GM18517 (cell line): Measurements from ENCODE around the gene CST4.
"Not testable (repeated sequence)": the region's sequence is repeated elsewhere in the genome, so short reads cannot be mapped to it uniquely, and the experiment has no call there.

Experiments
- ATAC-seq: cut with Tn5 transposase; IDR thresholded peaks from one replicate; pipeline ENCODE4 v1.9.1; 2021; ENCODE audit warnings: mild to moderate bottlenecking, moderate library complexity; ENCODE audit not compliant: unreplicated experiment

The CST4 gene

DNA sequence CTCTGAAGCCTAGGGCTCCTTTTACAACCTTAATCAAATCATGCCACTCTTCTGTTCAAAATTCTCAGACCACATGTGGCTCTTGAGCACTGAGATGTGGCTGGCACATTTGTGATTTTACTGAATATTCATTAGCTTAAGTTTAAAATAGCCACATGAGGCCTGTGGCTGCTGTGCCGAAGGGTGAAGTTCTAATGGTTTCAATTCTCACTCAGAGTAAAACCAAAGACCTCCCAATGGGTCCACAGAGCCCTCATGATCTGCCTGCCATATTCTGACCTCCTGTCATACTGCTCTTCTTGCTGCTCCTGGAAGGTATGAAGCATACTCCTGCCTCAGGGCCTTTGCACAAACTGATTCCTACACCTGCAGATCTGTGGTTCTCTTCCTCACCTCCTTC lies 43.3 kb downstream of the CST4 start:
- no peak for ATAC-seq

DNA sequence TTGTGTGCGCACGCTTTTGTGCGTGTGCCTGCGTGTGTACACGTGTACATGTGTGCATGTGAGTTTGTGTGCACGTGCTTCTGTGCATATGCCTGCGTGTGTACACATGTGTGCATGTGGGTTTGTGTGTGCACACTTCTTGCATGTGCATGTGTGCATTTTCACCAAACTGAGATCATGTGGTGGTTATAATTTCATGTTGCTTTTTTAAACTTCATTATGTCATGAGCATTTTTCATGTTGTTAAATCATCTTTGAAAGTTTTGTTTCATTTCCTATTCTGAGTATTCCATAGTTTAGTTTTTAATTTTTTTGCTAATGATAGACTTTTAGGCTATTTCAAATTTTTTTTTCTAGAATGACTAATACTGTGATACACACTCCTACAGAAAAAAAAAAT lies 44.7 kb downstream of the CST4 start:
- ATAC-seq = no peak

DNA sequence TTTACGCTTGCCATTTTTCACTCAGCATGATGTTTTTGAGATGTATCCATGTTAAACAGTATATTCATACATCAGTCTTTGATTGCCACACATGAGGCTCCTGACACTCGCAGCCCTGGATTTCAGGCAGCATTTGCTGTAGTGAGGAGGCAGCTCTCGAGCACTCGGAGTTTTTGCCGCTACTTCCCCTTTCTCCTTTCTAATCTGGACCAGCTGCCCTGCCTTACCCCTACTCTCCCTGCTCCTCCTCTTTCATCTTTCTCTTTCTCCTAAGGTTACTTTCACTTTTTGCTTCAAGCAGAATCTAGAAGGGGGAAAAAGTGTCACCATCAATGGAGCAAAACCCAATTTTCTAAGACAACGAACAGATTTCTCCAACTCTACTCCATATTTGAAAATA lies 45.2 kb downstream of the CST4 start:
- no peak for ATAC-seq

DNA sequence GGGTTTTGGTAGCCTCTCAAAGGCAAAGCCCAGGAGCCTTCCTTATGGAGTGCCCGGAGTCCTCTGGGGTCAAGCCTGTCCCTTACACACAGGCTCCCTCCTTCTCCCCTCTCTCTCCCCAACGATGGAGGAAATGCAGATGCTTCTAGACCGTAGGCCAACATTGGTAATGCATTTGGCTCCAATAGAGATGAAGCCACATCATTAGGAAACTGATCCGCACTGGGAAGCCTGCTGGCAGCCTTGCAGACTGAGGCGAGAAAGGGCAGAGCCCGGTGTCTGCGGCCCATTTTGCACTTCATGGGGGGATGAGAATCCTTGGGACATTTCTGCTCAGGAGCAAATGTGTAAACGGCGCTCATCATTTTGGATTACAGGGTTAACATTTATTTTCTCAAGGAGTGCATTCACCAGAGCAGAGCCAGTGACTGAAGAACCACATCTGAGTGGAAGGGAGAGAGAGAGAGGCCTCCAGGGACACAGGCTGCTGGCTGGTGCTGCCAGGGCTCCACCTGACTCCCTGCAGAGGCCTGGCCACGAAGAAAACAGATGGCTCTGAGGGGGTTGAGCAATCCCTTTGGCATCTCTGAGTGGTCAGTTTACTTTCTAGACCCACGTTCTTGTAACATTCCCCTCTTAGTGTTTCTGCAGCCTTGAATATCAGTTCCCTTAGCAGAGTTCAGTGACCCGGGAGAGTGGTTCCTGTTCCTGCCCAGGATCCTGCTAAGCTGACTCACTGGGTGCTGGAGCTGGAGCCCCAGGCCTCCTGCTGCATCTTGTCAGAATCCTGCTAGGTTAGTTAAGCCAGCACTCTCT lies 46.7 kb downstream of the CST4 start:
- no peak for ATAC-seq

DNA sequence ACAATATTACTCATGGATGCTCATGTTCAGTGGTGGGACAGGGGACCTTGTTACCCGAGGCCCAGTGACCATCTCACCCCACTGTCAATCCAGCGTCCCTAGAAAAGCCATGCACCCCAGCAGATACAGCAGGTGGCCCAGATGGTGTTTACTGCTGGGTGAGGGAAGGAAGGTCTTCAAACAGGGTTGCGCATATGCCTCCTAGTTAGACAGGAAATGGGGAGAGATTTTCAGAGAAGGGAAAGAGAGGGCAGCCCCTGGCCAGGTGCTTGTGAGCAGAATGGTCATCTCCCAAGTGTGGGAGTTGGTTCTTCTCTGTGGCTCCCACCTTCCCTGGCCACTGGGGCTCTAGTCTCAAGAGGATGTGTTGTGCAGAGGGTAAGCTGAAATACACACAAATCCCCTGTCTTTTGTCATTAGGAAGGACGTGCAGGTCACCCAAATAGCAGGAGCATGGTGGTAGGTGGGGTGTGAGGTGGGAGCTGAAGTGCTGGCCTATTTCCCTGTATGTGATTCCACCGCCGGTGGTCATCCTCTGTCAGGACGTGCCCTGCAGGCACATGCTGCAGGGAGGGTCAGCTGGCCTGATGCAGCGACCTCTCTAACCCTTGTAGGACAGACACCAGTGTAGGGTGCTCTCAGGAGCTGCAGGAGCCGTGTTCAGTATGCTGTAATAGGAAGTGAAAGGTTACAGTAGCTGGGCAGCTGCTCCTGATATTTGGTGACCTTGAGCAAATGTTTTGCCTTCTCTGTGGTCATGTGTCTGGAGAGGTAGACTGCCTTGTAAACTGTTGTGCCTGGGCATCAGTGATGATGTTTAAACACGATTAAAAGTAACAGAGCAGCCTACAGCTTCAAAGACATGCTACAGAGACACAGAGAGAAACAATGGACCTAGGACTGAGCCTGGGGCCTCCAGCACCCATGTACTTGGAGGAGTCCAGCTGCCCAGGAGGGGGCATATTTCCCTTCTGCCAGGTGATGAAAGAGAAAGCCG lies 47.9 kb downstream of the CST4 start:
- no peak for ATAC-seq

DNA sequence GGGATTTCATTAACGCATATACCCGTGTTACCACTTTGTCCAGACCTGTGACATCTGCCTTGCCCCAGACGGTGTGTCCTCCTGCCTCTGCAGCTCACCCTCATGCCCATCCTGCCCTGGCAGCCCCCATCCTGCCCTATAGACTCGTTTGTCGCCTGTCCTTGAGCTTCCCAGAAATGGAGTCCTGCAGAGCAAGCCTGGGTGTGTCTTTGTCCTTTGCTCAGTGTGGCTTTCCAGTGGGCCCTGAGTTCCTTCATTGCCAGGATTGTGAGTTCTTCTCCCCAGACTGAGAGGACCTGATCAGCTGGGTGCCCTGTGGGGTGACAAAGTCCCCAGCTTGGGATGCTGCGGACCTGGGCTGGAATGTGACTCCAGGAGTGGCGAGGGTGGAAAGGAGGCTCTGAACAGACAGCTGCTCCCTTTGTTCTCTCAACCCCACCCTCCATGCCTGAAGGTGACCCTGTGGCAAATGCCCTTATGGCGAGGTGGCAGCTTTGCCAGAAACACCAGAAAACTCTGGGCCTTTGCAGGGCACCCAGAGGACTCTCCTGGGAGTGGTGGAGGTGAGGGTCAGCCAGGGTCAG lies 48.7 kb downstream of the CST4 start:
- ATAC-seq = no peak

DNA sequence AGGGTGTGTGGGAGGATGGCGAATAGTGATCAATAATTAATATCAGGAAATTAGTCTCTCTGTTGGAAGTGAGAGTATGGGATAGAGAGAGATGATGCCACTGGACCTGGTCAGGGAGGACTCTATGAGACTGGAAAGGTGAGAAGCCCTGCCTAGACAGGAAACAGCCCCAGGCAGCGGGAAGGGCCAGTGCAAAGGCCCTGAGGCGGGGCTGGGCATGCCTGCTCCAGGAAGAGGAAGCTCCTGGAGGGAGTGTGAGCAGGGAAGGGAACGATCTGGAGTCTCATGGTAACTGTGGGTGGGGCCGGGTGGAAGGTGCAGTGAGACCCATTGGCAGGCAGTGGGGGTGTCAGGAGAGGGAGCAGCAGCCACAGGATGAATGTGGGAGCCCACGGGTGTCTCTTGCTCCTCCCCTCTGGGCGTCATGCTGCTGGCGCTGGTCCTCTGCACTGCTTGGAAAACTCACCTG lies 49.3 kb downstream of the CST4 start:
- no peak for ATAC-seq

DNA sequence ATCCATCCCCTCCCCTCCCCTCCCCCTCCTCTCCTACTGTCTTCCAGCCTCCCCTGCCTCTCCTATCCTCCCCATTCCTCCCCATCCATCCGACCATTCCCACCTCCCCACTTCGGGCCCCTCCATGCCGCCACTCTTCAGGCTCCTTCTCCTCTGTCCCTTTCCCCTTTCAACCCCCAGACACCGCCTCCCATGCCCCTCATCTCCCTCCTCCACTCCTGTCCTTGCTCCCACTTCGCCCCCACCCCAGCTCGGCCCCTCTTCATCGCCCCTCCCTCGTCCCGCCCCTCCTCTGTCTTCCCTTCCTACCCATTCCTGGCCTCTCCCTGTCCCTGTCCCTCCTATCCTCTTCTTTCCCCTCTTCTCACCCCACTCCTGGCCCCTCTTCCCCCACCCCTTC lies 50.5 kb downstream of the CST4 start:
- ATAC-seq = no peak

DNA sequence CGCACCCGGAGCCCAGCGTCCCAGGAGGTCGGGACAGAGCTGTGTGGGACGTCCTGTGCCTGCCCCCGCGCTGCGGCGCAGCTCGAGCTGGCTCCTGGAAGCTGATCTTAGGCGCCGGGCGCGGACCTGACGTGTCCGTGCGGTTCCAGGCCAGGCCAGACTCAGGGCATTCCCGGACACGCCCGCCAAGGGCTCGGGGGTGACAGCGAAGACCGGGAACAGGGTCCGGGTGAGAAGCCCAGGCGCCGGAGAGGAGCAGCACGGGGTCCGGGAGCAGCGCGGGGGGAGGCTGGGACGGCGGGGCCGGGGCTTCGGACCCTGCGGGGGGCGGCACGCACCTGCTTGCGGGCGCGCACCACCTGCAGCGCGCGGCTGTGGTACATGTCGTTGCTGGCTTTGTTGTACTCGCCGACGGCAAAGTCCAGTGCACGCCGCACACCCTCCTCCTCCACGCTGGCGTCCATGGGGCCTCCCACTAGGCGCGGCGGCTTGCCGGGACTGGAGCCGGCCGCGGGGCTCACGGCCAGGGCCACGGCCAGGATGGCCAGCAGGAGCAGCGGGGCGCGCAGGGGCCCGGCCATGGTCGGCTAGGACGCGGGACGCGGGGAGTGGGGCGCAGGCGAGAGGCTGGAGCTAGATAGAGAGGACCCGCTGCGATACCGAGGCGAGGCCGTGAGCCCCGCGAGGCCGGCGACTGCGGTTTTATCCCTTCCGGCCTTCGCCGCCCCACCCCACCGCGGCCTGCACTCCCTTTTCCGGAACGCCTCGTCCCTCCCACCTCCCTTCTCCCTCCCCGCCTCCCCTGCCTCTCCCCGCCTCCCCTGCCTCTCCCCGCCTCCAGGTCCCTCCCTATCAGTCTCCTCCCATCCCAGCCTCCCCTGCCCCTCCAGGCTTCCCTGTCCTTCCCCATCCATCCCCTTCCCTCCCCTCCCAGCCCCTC lies 51.3 kb downstream of the CST4 start, which contains the start of gene CST3:
Gene CST3, minus strand, starts transcription at position 674 of the 940 bp plus-strand sequence. Its CDS starts 93 bp downstream, at position 581.
- ATAC-seq = no peak

DNA sequence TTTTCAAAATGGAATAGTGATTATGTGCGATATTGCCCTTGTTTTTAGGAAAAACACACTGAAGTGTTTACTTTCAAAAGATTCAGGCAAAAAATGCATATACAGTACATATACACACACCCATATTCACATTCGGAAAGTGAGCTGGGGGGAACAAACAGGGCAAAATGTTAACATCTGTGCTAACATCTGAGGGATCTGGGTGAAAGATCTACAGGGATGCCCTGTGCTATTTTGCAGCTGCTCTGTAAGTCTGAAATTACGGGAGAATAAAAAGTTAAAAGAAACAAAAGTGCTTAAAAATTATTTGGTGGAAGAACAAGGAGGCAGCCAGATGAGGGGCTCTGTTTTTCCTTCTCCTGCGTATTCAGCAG lies 51.9 kb downstream of the CST4 start:
- ATAC-seq = no peak

DNA sequence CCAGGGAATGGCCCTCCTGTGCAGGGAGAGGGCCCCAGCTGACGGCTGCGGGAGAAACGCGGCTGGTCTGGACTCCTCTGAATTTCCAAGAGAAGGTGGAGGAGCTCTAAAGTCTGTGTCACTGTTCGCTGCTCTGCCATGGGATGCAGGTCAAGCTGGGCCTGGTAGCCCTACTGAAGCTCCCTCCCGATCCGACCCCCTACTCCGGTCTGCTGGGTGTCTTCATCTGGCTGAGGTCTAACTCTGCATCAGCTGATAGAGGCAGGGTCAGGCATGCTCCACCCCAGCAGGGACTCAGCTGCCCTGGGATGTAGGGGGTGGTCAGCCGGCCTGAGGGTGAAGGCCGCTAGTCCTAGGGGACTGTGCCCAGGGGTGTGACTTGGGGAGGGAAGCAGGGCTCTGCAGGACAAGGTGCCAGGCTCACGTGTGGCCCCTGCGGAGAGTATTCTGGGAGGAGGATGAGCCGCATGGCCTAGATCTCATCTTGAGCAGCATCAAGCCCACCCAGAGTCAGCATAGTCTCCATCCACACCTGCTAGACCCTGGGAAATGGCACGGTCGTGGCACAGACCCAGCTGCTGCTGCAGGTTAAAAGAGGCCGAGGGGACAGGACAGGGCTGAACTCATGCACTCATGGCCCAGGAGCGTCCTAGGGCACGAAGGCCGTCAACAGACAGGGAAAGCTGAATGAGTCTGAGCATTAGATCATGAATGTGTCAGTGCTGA lies 52.5 kb downstream of the CST4 start:
- no peak for ATAC-seq

DNA sequence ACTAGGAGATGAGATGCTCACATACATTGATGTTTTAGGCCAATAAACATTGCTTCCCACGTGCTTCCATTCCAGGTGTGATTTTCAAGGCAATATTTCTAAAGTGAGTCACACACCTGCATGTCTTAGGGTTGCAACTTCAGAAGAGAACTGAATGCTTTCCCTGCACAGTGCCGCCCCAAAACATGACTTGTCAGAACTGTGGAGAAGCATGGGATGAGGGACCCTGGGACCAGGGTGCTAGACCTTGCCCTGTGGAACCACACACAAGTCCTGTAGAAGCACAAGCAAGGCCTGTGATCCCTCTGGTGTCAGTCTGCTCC lies 53.1 kb downstream of the CST4 start:
- ATAC-seq = not testable (repeated sequence)
